Activated naive CD8-positive, alpha-beta T cell treated with anti-CD3 and anti-CD28 coated beads for 36 hours (primary cell): ENCODE data around the gene TRMU. TPM values are rescaled to one million over a fixed set of nuclear protein-coding genes. Genes with fewer than 3 reads are reported as not detected.
"Not testable (repeated sequence)": the region's sequence is repeated elsewhere in the genome, so short reads cannot be mapped to it uniquely, and the experiment has no call there.

Experiments
- DNase-seq: peaks from one replicate; pipeline ENCODE4 v3.0.0; 2021
- H3K27ac Mint-ChIP-seq: one replicate; pipeline ENCODE4 v1.8.0; 2022; ENCODE audit warnings: mild to moderate bottlenecking, moderate library complexity, mixed read lengths
- H3K27me3 Mint-ChIP-seq: one replicate; pipeline ENCODE4 v1.8.0; 2022; ENCODE audit warnings: mild to moderate bottlenecking, mixed read lengths
- H3K36me3 Mint-ChIP-seq: one replicate; pipeline ENCODE4 v1.8.0; 2021; ENCODE audit warnings: mild to moderate bottlenecking, mixed read lengths
- H3K4me1 Mint-ChIP-seq: one replicate; pipeline ENCODE4 v1.8.0; 2021; ENCODE audit warnings: mixed read lengths
- H3K4me3 Mint-ChIP-seq: one replicate; pipeline ENCODE4 v1.8.0; 2022; ENCODE audit warnings: mild to moderate bottlenecking, moderate library complexity, mixed read lengths
- H3K9me3 Mint-ChIP-seq: one replicate; pipeline ENCODE4 v1.8.0; 2022; ENCODE audit warnings: mixed read lengths
- total RNA-seq, 2 experiments: library from RNA; stranded (reverse); gene quantifications; one replicate each; pipeline ENCODE4 v1.2.3, GENCODE V29; 2021

The TRMU gene
- total RNA-seq, 2 experiments from 2014 or later = 60.2 to 70.0 TPM

- peak overlapping the region; percentile 90 for H3K4me3 Mint-ChIP-seq
- H3K4me1 Mint-ChIP-seq = peaks cover 15% of the 10 kb centered on the region
- H3K36me3 Mint-ChIP-seq = peaks cover 36% of the 10 kb centered on the region
- H3K27me3 Mint-ChIP-seq = peaks cover 8% of the 10 kb centered on the region
- no peaks in the 10 kb centered on the region for H3K9me3 Mint-ChIP-seq
- H3K27ac Mint-ChIP-seq = peak overlapping the region; percentile 61
- DNase-seq = no peak
Observed at GRCh38 chr22:46295277-46295971, 40.1 kb upstream of the TRMU start.

GRCh38 chr22:46296257-46297150 is 39.0 kb upstream of the TRMU start, which contains the start of gene GTSE1:
TSS of gene GTSE1 (plus strand) at chr22:46296870. CDS start at chr22:46297401, 531 bp downstream.
- peak within 1 kb of the TSS; percentile 90 for H3K4me3 Mint-ChIP-seq
- H3K4me1 Mint-ChIP-seq = peaks cover 15% of the 10 kb centered on the region
- peaks cover 8% of the 10 kb centered on the region for H3K27me3 Mint-ChIP-seq
- H3K36me3 Mint-ChIP-seq = peaks cover 42% of the 10 kb centered on the region
- H3K9me3 Mint-ChIP-seq = no peaks in the 10 kb centered on the region
- peak within 1 kb of the TSS; percentile 91 for H3K27ac Mint-ChIP-seq
- peak; percentile 97 for DNase-seq

GRCh38 chr22:46297151-46297812 is 38.2 kb upstream of the TRMU start:
- Mint-ChIP-seq H3K27ac (no peak overlapping the region), H3K36me3 (peaks cover 39% of the 10 kb centered on the region), H3K4me1 (peaks cover 15% of the 10 kb centered on the region), H3K4me3 (peak overlapping the region; percentile 90), H3K27me3 (peaks cover 8% of the 10 kb centered on the region), H3K9me3 (no peaks in the 10 kb centered on the region)
- peak; percentile 36 for DNase-seq

- H3K4me3 Mint-ChIP-seq = peak overlapping the region; percentile 50
- DNase-seq = no peak
- peaks cover 11% of the 10 kb centered on the region for H3K4me1 Mint-ChIP-seq
- H3K36me3 Mint-ChIP-seq = peaks cover 36% of the 10 kb centered on the region
- H3K9me3 Mint-ChIP-seq = no peaks in the 10 kb centered on the region
- no peak overlapping the region for H3K27ac Mint-ChIP-seq
- H3K27me3 Mint-ChIP-seq = peaks cover 8% of the 10 kb centered on the region
Observed at GRCh38 chr22:46299101-46299500, 36.4 kb upstream of the TRMU start.

- H3K27me3 Mint-ChIP-seq = peaks cover 8% of the 10 kb centered on the region
Observed at GRCh38 chr22:46300491-46300890, 35.0 kb upstream of the TRMU start.

GRCh38 chr22:46303347-46303965 is 32.1 kb upstream of the TRMU start:
- peaks cover 2% of the 10 kb centered on the region for H3K4me1 Mint-ChIP-seq
- no peaks in the 10 kb centered on the region for H3K9me3 Mint-ChIP-seq
- H3K4me3 Mint-ChIP-seq = no peak overlapping the region
- no peak overlapping the region for H3K27ac Mint-ChIP-seq
- peaks cover 4% of the 10 kb centered on the region for H3K27me3 Mint-ChIP-seq
- no peak for DNase-seq
- H3K36me3 Mint-ChIP-seq = peaks cover 35% of the 10 kb centered on the region

More at GRCh38 chr22:46300491-46300890, 35.0 kb upstream of the TRMU start:
- no peak overlapping the region for H3K4me3 Mint-ChIP-seq
- no peak for DNase-seq
- peaks cover 9% of the 10 kb centered on the region for H3K4me1 Mint-ChIP-seq
- no peaks in the 10 kb centered on the region for H3K9me3 Mint-ChIP-seq
- peaks cover 35% of the 10 kb centered on the region for H3K36me3 Mint-ChIP-seq
- no peak overlapping the region for H3K27ac Mint-ChIP-seq

GRCh38 chr22:46308283-46308988 is 27.1 kb upstream of the TRMU start:
- no peak for DNase-seq
- no peak overlapping the region for H3K4me3 Mint-ChIP-seq
- H3K36me3 Mint-ChIP-seq = peaks cover 21% of the 10 kb centered on the region
- H3K9me3 Mint-ChIP-seq = no peaks in the 10 kb centered on the region
- no peak overlapping the region for H3K27ac Mint-ChIP-seq
- H3K27me3 Mint-ChIP-seq = no peaks in the 10 kb centered on the region
- H3K4me1 Mint-ChIP-seq = peaks cover 2% of the 10 kb centered on the region

GRCh38 chr22:46309526-46310085 is 25.9 kb upstream of the TRMU start:
- no peak for DNase-seq
- no peak overlapping the region for H3K27ac Mint-ChIP-seq
- no peaks in the 10 kb centered on the region for H3K27me3 Mint-ChIP-seq
- H3K4me1 Mint-ChIP-seq = peaks cover 2% of the 10 kb centered on the region
- H3K4me3 Mint-ChIP-seq = no peak overlapping the region
- peaks cover 19% of the 10 kb centered on the region for H3K36me3 Mint-ChIP-seq
- no peaks in the 10 kb centered on the region for H3K9me3 Mint-ChIP-seq

GRCh38 chr22:46312056-46312455 is 23.5 kb upstream of the TRMU start:
- no peaks in the 10 kb centered on the region for H3K9me3 Mint-ChIP-seq

GRCh38 chr22:46312848-46313247 is 22.7 kb upstream of the TRMU start:
- H3K4me3 Mint-ChIP-seq, H3K4me1 Mint-ChIP-seq: not testable (repeated sequence)

More at GRCh38 chr22:46312056-46312455, 23.5 kb upstream of the TRMU start:
- no peak overlapping the region for H3K4me3 Mint-ChIP-seq
- no peak for DNase-seq
- H3K27ac Mint-ChIP-seq = no peak overlapping the region
- H3K27me3 Mint-ChIP-seq = no peaks in the 10 kb centered on the region
- no peaks in the 10 kb centered on the region for H3K4me1 Mint-ChIP-seq
- peaks cover 18% of the 10 kb centered on the region for H3K36me3 Mint-ChIP-seq

GRCh38 chr22:46315976-46316375 is 19.5 kb upstream of the TRMU start:
- H3K4me3 Mint-ChIP-seq = no peak overlapping the region
- no peaks in the 10 kb centered on the region for H3K27me3 Mint-ChIP-seq
- no peaks in the 10 kb centered on the region for H3K4me1 Mint-ChIP-seq
- H3K27ac Mint-ChIP-seq = no peak overlapping the region
- H3K36me3 Mint-ChIP-seq = peaks cover 23% of the 10 kb centered on the region
- DNase-seq = no peak
- H3K9me3 Mint-ChIP-seq = no peaks in the 10 kb centered on the region

More at GRCh38 chr22:46312848-46313247, 22.7 kb upstream of the TRMU start:
- H3K9me3 Mint-ChIP-seq, DNase-seq, H3K27ac Mint-ChIP-seq, H3K27me3 Mint-ChIP-seq: not testable (repeated sequence)
- H3K36me3 Mint-ChIP-seq = peaks cover 24% of the 10 kb centered on the region

GRCh38 chr22:46317646-46318045 is 17.9 kb upstream of the TRMU start:
- no peak overlapping the region for H3K27ac Mint-ChIP-seq

GRCh38 chr22:46318576-46318975 is 16.9 kb upstream of the TRMU start:
- no peaks in the 10 kb centered on the region for H3K9me3 Mint-ChIP-seq
- peaks cover 23% of the 10 kb centered on the region for H3K36me3 Mint-ChIP-seq

More at GRCh38 chr22:46317646-46318045, 17.9 kb upstream of the TRMU start:
- no peak for DNase-seq
- H3K27me3 Mint-ChIP-seq = no peaks in the 10 kb centered on the region
- H3K9me3 Mint-ChIP-seq = no peaks in the 10 kb centered on the region
- H3K4me1 Mint-ChIP-seq = no peaks in the 10 kb centered on the region
- H3K4me3 Mint-ChIP-seq = no peak overlapping the region
- H3K36me3 Mint-ChIP-seq = peaks cover 23% of the 10 kb centered on the region

GRCh38 chr22:46319319-46319718 is 16.2 kb upstream of the TRMU start:
- Mint-ChIP-seq H3K27me3 (no peaks in the 10 kb centered on the region), H3K9me3 (no peaks in the 10 kb centered on the region), H3K4me3 (no peak overlapping the region), H3K4me1 (no peaks in the 10 kb centered on the region), H3K27ac (no peak overlapping the region), H3K36me3 (peaks cover 26% of the 10 kb centered on the region)
- no peak for DNase-seq

More at GRCh38 chr22:46318576-46318975, 16.9 kb upstream of the TRMU start:
- no peaks in the 10 kb centered on the region for H3K27me3 Mint-ChIP-seq
- H3K27ac Mint-ChIP-seq = no peak overlapping the region
- no peaks in the 10 kb centered on the region for H3K4me1 Mint-ChIP-seq
- no peak overlapping the region for H3K4me3 Mint-ChIP-seq
- no peak for DNase-seq
